GM12891 (cell line): ENCODE data around the gene SEC24D.
A peak's percentile ranks its signal among the peaks of the same experiment; 100 is the strongest.

Experiments used
- DNase-seq: peaks from one replicate; pipeline ENCODE4 v3.0.0; 2011; ENCODE audit warnings: low spot score; ENCODE audit not compliant: insufficient read length
- FAIRE-seq: peaks from 2 replicates; lab custom pipeline; 2011; peaks lifted over from hg19 to GRCh38; lab: Jason Lieb, UNC
- PAX5 ChIP-seq: IDR thresholded peaks from 2 replicates; pipeline ENCODE4 v1.6.1; 2011; ENCODE audit warnings: low read length, moderate library complexity, mild to moderate bottlenecking; ENCODE audit not compliant: insufficient read depth, severe bottlenecking
- POLR2A ChIP-seq: IDR thresholded peaks from 2 replicates; pipeline ENCODE4 v1.6.1; 2011; ENCODE audit warnings: low read depth, low read length, control low read depth
- POLR2AphosphoS5 ChIP-seq: IDR thresholded peaks from 2 replicates; pipeline ENCODE4 v1.6.1; 2011; ENCODE audit warnings: low read depth, low read length, control low read depth
- POU2F2 ChIP-seq: IDR thresholded peaks from 2 replicates; pipeline ENCODE4 v1.6.1; 2011; ENCODE audit warnings: low read depth, mild to moderate bottlenecking, control low read depth, low read length, moderate library complexity
- SPI1 ChIP-seq: IDR thresholded peaks from 2 replicates; pipeline ENCODE4 v1.6.1; 2011; ENCODE audit warnings: low read depth, low read length, control low read depth
- TAF1 ChIP-seq: IDR thresholded peaks from 2 replicates; pipeline ENCODE4 v1.6.1; 2011; ENCODE audit warnings: low read depth, low read length, control low read depth

The SEC24D gene

GRCh38 chr4:118829107-118829506 lies 6.8 kb downstream of the SEC24D start:
- TF ChIP-seq POLR2AphosphoS5 (no peak), TAF1 (no peak), POU2F2 (no peak), SPI1 (no peak), PAX5 (no peak), POLR2A (no peak)
- DNase-seq = no peak
- no peak for FAIRE-seq

- DNase-seq (no peak), FAIRE-seq (peak; percentile 23)
- TF ChIP-seq TAF1 = no peak
- no peak for TF ChIP-seq POLR2A
- TF ChIP-seq SPI1 = no peak
- TF ChIP-seq POU2F2 = no peak
- no peak for TF ChIP-seq POLR2AphosphoS5
Observed at GRCh38 chr4:118826723-118827444, 9.0 kb downstream of the SEC24D start.

GRCh38 chr4:118825799-118826198 lies 10.1 kb downstream of the SEC24D start:
- FAIRE-seq (no peak), DNase-seq (no peak)
- TF ChIP-seq POU2F2 = no peak
- no peak for TF ChIP-seq POLR2A
- no peak for TF ChIP-seq SPI1

DNA sequence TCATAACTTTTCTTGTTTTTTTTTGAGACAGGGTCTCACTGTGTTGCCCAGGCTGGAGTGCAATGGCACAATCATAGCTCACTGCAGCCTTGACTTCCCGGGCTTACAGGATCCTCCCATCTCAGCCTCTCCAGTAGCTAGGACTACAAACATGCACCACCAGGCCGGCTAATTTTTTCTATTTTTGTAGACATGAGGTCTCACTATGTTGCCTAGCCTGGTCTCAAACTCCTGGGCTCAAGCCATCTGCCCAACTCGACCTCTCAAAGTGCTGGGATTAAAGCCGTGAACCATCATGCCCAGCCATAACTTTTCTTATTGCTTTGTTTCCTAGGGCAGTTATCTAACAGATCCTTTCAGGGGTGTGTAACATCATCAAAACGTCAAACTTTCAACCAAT lies 11.8 kb downstream of the SEC24D start:
- DNase-seq (no peak), FAIRE-seq (no peak)
- TF ChIP-seq PAX5 (no peak), SPI1 (no peak), POU2F2 (no peak), POLR2A (no peak), TAF1 (no peak), POLR2AphosphoS5 (no peak)

GRCh38 chr4:118823471-118823870 lies 12.5 kb downstream of the SEC24D start:
- FAIRE-seq (no peak), DNase-seq (no peak)
- TF ChIP-seq POLR2AphosphoS5 = no peak
- TF ChIP-seq POU2F2 = no peak
- TF ChIP-seq SPI1 = no peak
- TF ChIP-seq PAX5 = no peak
- TF ChIP-seq TAF1 = no peak
- no peak for TF ChIP-seq POLR2A

GRCh38 chr4:118821590-118822293 lies 14.2 kb downstream of the SEC24D start:
- no peak for DNase-seq
- TF ChIP-seq POU2F2 (no peak), POLR2A (no peak), TAF1 (no peak), POLR2AphosphoS5 (no peak), SPI1 (no peak), PAX5 (no peak)
- no peak for FAIRE-seq

DNA sequence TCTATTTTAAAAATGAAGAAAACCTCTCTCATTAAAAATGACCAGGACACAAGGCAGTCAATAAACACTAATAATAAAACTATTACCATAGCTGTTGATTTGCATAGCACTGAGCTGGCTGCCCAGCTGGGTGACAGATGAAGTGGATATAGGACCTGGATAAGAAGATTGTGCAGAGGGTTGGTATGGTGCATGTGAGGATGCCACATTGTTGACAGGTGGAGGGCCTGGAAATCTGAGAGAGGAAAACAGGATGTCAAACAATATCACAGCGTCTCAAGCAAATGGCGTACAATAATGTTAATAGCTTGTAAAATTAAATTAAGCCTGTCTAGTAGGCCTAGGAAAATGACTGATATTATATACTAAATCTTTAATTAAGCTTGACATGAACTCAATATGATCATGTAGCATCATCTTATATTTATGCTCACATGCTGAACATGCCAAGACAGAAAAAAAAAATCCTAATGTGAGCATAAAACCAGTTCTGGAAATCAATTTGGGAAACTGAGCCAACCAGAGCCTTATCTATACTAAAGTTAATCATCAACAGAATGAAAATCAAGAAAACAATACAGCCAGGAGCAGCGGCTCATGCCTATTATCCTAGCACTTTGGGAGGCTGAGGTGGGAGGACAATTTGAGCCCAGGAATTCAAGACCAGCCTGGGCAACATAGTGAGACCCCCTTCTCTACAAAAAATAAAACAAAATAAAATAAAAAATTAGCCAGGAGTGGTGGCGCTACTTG lies 18.6 kb downstream of the SEC24D start:
- FAIRE-seq = no peak
- DNase-seq = no peak
- TF ChIP-seq POLR2AphosphoS5 (no peak), TAF1 (no peak), PAX5 (no peak), POLR2A (no peak), SPI1 (no peak), POU2F2 (no peak)

- FAIRE-seq (no peak), DNase-seq (no peak)
- TF ChIP-seq POLR2AphosphoS5 (no peak), PAX5 (no peak), POLR2A (no peak), SPI1 (no peak), POU2F2 (no peak), TAF1 (no peak)
Observed at GRCh38 chr4:118816538-118817177, 19.3 kb downstream of the SEC24D start.

GRCh38 chr4:118814891-118815290 lies 21.0 kb downstream of the SEC24D start:
- TF ChIP-seq POU2F2 = no peak
- TF ChIP-seq SPI1 = no peak
- no peak for TF ChIP-seq POLR2A
- TF ChIP-seq TAF1 = no peak
- TF ChIP-seq POLR2AphosphoS5 = no peak
- FAIRE-seq (no peak), DNase-seq (no peak)

DNA sequence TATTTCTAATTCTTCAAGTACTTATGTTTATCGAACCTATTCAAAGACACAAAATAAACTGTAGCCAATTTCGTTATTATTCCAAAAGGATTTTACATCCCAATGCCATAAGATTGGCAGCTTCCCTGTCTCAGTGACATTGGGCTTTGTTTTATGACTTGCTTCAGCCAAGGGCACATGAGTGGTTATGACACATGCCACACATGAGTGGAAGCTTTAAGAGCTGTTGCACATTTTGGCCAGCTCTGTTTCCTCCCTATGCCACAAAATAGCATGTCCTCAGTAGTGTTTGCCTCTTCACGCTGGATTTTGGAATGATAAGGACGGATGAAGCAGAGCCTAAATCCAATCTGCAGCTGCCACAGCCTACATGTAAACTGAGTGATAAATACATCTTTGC lies 21.9 kb downstream of the SEC24D start:
- no peak for DNase-seq

More for the DNA sequence above, 21.9 kb downstream of the SEC24D start:
- TF ChIP-seq PAX5 = no peak
- TF ChIP-seq POU2F2 = no peak
- no peak for TF ChIP-seq SPI1
- TF ChIP-seq TAF1 = no peak
- no peak for TF ChIP-seq POLR2A
- FAIRE-seq = no peak
